Measurements from ENCODE around the gene TACO1.
A peak's percentile ranks its signal among the peaks of the same experiment; 100 is the strongest.

Gene TACO1

GRCh38 chr17:63595132-63595531 is 5.6 kb upstream of the TACO1 start:
- H3K36me3 ChIP-seq (ENCODE audit: low read depth), result peaks cover 29% of the 10 kb centered on the region
- TF ChIP-seq CTCF (IDR thresholded peaks at IDR 0.05; ENCODE audit: poor library complexity, severe bottlenecking), result no peak
- H3K4me1 ChIP-seq (ENCODE audit: insufficient read depth, poor library complexity, severe bottlenecking), result no peaks in the 10 kb centered on the region
- ATAC-seq (ENCODE audit: low read depth) (no peak), DNase-seq (ENCODE audit: low spot score) (no peak)
- no peaks in the 10 kb centered on the region for H3K27me3 ChIP-seq (ENCODE audit: insufficient read depth, poor library complexity, severe bottlenecking)
- no peaks in the 10 kb centered on the region for H3K9me3 ChIP-seq (ENCODE audit: severe bottlenecking)
- no peak overlapping the region for H3K4me3 ChIP-seq (ENCODE audit: severe bottlenecking)
- no peak overlapping the region for H3K27ac ChIP-seq (ENCODE audit: poor library complexity, severe bottlenecking)

- Histone ChIP-seq H3K27me3 (ENCODE audit: insufficient read depth, poor library complexity, severe bottlenecking) (no peaks in the 10 kb centered on the region), H3K36me3 (ENCODE audit: low read depth) (peaks cover 11% of the 10 kb centered on the region; the same call in 1 of the 2 replicates), H3K27ac (ENCODE audit: poor library complexity, severe bottlenecking) (no peak overlapping the region), H3K4me3 (ENCODE audit: severe bottlenecking) (no peak overlapping the region), H3K9me3 (ENCODE audit: severe bottlenecking) (no peaks in the 10 kb centered on the region), H3K4me1 (ENCODE audit: insufficient read depth, poor library complexity, severe bottlenecking) (no peaks in the 10 kb centered on the region)
- DNase-seq (ENCODE audit: low spot score), result no peak
- no peak for TF ChIP-seq CTCF (IDR thresholded peaks at IDR 0.05; ENCODE audit: poor library complexity, severe bottlenecking)
- ATAC-seq (ENCODE audit: low read depth), result no peak
These were observed 3.7 kb upstream of the TACO1 start for GRCh38 chr17:63596856-63597586.

- Histone ChIP-seq H3K4me1 (ENCODE audit: insufficient read depth, poor library complexity, severe bottlenecking) (no peaks in the 10 kb centered on the region), H3K27ac (ENCODE audit: poor library complexity, severe bottlenecking) (no peak overlapping the region), H3K36me3 (ENCODE audit: low read depth) (peaks cover 4% of the 10 kb centered on the region), H3K9me3 (ENCODE audit: severe bottlenecking) (no peaks in the 10 kb centered on the region), H3K4me3 (ENCODE audit: severe bottlenecking) (no peak overlapping the region), H3K27me3 (ENCODE audit: insufficient read depth, poor library complexity, severe bottlenecking) (no peaks in the 10 kb centered on the region)
- ATAC-seq (ENCODE audit: low read depth), result no peak
- no peak for DNase-seq (ENCODE audit: low spot score)
- no peak for TF ChIP-seq CTCF (IDR thresholded peaks at IDR 0.05; ENCODE audit: poor library complexity, severe bottlenecking)
These were observed 2.4 kb upstream of the TACO1 start for GRCh38 chr17:63598281-63598680.

- H3K27me3 ChIP-seq (ENCODE audit: insufficient read depth, poor library complexity, severe bottlenecking), result no peaks in the 10 kb centered on the region
- H3K27ac ChIP-seq (ENCODE audit: poor library complexity, severe bottlenecking), result peak overlapping the region; percentile 42
- H3K4me1 ChIP-seq (ENCODE audit: insufficient read depth, poor library complexity, severe bottlenecking), result no peaks in the 10 kb centered on the region
- ATAC-seq (ENCODE audit: low read depth), result no peak; the same call in 2 of the 3 replicates
- DNase-seq (ENCODE audit: low spot score), result no peak
- TF ChIP-seq CTCF (IDR thresholded peaks at IDR 0.05; ENCODE audit: poor library complexity, severe bottlenecking), result no peak
- H3K36me3 ChIP-seq (ENCODE audit: low read depth), result peaks cover 27% of the 10 kb centered on the region
- peak overlapping the region; percentile 99 for H3K4me3 ChIP-seq (ENCODE audit: severe bottlenecking)
- H3K9me3 ChIP-seq (ENCODE audit: severe bottlenecking), result no peaks in the 10 kb centered on the region
These were observed 1.0 kb downstream of the TACO1 start for GRCh38 chr17:63601439-63602371.

Data from RWPE2 (cell line).